NCI-H748 (cell line): ENCODE results near the gene MECP2.
A peak's percentile ranks its signal among the peaks of the same experiment; 100 is the strongest.
"Not testable (repeated sequence)": the region's sequence is repeated elsewhere in the genome, so short reads cannot be mapped to it uniquely, and the experiment has no call there.

ENCODE experiments used
- DNase-seq: peaks from one replicate; lab custom pipeline; 2025; ENCODE audit not compliant: unreplicated experiment; lab: John Stamatoyannopoulos, UW

MECP2 gene

GRCh38 chrX:154097589-154098541 lies at the start of gene MECP2:
Gene MECP2 (minus strand): TSS chrX:154097717.
- DNase-seq, result peak; percentile 95

- not testable (repeated sequence) for DNase-seq
Observed at GRCh38 chrX:154144010-154144409, 46.5 kb upstream of the MECP2 start, which contains the start of gene OPN1LW. Gene OPN1LW (plus strand): TSS chrX:154144243. CDS start chrX:154144284, 41 bp downstream.

GRCh38 chrX:154142950-154143745 lies 45.6 kb upstream of the MECP2 start:
- DNase-seq, result no peak

GRCh38 chrX:154142386-154142785 lies 44.9 kb upstream of the MECP2 start:
- no peak for DNase-seq

GRCh38 chrX:154140742-154141141 lies 43.2 kb upstream of the MECP2 start:
- no peak for DNase-seq

- no peak for DNase-seq
Observed at GRCh38 chrX:154140206-154140605, 42.7 kb upstream of the MECP2 start.

GRCh38 chrX:154138857-154139256 lies 41.3 kb upstream of the MECP2 start:
- no peak for DNase-seq

- peak; percentile 78 for DNase-seq
Observed at GRCh38 chrX:154136627-154137161, 39.2 kb upstream of the MECP2 start.

- DNase-seq, result no peak
Observed at GRCh38 chrX:154135458-154136229, 38.1 kb upstream of the MECP2 start.

- DNase-seq, result no peak
Observed at GRCh38 chrX:154132366-154132765, 34.8 kb upstream of the MECP2 start.

- no peak for DNase-seq
Observed at GRCh38 chrX:154131955-154132354, 34.4 kb upstream of the MECP2 start.

GRCh38 chrX:154126101-154126500 lies 28.6 kb upstream of the MECP2 start:
- no peak for DNase-seq

GRCh38 chrX:154125391-154126040 lies 28.0 kb upstream of the MECP2 start:
- DNase-seq, result no peak

- no peak for DNase-seq
Observed at GRCh38 chrX:154123241-154124219, 26.0 kb upstream of the MECP2 start.

- no peak for DNase-seq
Observed at GRCh38 chrX:154121961-154122360, 24.4 kb upstream of the MECP2 start.

GRCh38 chrX:154121207-154121606 lies 23.7 kb upstream of the MECP2 start:
- no peak for DNase-seq

GRCh38 chrX:154120567-154120966 lies 23.1 kb upstream of the MECP2 start:
- DNase-seq, result no peak

GRCh38 chrX:154117566-154117965 lies 20.0 kb upstream of the MECP2 start:
- no peak for DNase-seq
